ENCODE results near the gene TPRN.

DNA sequence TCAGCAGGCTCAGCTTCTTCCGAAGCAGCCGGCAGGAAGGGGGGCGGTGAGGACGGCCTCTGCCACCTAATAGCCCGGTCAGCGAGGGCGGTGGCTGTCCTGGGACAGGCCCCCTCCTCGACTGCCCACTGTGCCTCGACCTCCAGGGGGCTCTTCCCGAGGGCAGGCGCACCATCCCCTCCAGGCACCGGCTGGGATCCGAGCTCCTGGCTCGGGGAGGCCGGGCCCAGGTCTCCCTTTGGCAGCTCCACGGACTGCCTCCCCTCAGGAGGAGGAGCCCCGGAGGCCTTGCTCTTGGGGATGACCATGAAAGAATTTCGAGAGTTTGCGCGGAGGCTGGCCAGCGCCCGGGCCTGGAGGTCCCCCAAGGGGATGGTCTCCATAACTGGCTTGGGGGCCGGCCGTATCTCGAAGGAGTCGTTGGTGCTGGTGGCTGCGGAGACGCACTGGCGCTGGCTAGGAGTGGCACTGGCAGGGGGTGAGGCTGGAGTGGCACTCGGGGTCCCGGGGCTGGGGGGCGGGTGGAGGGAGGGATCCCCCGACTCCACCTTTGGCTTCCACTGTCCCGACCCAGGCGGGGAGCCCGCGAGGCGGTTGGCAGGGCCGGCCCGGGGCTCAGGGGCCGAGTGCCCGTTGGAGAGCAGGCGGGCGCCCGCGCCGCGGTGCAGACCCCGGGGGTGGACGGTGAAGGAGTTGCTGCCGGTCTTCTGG lies 975 bp downstream of the TPRN start:
- TF ChIP-seq, protein P1, sequence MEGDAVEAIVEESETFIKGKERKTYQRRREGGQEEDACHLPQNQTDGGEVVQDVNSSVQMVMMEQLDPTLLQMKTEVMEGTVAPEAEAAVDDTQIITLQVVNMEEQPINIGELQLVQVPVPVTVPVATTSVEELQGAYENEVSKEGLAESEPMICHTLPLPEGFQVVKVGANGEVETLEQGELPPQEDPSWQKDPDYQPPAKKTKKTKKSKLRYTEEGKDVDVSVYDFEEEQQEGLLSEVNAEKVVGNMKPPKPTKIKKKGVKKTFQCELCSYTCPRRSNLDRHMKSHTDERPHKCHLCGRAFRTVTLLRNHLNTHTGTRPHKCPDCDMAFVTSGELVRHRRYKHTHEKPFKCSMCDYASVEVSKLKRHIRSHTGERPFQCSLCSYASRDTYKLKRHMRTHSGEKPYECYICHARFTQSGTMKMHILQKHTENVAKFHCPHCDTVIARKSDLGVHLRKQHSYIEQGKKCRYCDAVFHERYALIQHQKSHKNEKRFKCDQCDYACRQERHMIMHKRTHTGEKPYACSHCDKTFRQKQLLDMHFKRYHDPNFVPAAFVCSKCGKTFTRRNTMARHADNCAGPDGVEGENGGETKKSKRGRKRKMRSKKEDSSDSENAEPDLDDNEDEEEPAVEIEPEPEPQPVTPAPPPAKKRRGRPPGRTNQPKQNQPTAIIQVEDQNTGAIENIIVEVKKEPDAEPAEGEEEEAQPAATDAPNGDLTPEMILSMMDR (conservative IDR thresholded peaks at IDR 0.05; ENCODE audit: low read length), result no peak
- no peak for TF ChIP-seq EZH2phosphoT487 (IDR thresholded peaks at IDR 0.05; ENCODE audit: borderline replicate concordance)

All from Loucy (cell line).